H1 (cell line): Measurements from ENCODE around the gene LYPD3. TPM values are rescaled to one million over a fixed set of nuclear protein-coding genes. Genes with fewer than 3 reads are reported as not detected.

Source experiments
- CTCF ChIA-PET: fragments of 300-600 bp; sonication (Branson Sonifier 250); formaldehyde crosslinking; loops from one replicate; lab custom pipeline; 2021; ENCODE audit not compliant: partially characterized antibody; lab: Charles Lee
- POLR2A ChIA-PET: fragments of 300-600 bp; sonication (Branson Sonifier 250); formaldehyde crosslinking; loops from one replicate; lab custom pipeline; 2021; ENCODE audit warnings: inconsistent platforms; ENCODE audit not compliant: partially characterized antibody; lab: Charles Lee
- DNase-seq, 2 experiments: peaks; one replicate each; pipeline versions ENCODE4 v3.0.0 to v3.0.0-alpha.2; 2010 to 2022; ENCODE audit warnings: low spot score in 2 of 2, low read depth in 1 of 2, mixed read lengths in 1 of 2
- FAIRE-seq: peaks from 2 replicates; lab custom pipeline; 2011; peaks lifted over from hg19 to GRCh38; lab: Jason Lieb, UNC
- H2AFZ ChIP-seq: 2 replicates; pipeline ENCODE4 v1.8.1; 2012; ENCODE audit warnings: low read length, inconsistent platforms
- H2AK5ac ChIP-seq: 2 replicates; pipeline ENCODE4 v1.6.1; 2013; ENCODE audit warnings: low read depth, low read length
- H2BK120ac ChIP-seq: replicated peaks from 2 replicates; pipeline ENCODE3; 2013; ENCODE audit warnings: low read depth, low read length, inconsistent platforms
- H2BK12ac ChIP-seq: 2 replicates; pipeline ENCODE4 v1.6.1; 2013; ENCODE audit warnings: low read depth, low read length
- H2BK15ac ChIP-seq: 2 replicates; pipeline ENCODE4 v1.6.1; 2013; ENCODE audit warnings: low read length
- H2BK20ac ChIP-seq: 2 replicates; pipeline ENCODE4 v1.6.1; 2013; ENCODE audit warnings: low read length
- H2BK5ac ChIP-seq: 2 replicates; pipeline ENCODE4 v1.6.1; 2013; ENCODE audit warnings: low read depth, low read length
- H3K14ac ChIP-seq: 2 replicates; pipeline ENCODE4 v1.6.1; 2013; ENCODE audit warnings: inconsistent platforms; ENCODE audit not compliant: insufficient read length
- H3K18ac ChIP-seq: 2 replicates; pipeline ENCODE4 v1.6.1; 2013; ENCODE audit warnings: low read length; ENCODE audit errors: extremely low read depth
- H3K23ac ChIP-seq: 2 replicates; pipeline ENCODE4 v1.6.1; 2013; ENCODE audit warnings: inconsistent platforms; ENCODE audit not compliant: insufficient read length
- H3K23me2 ChIP-seq: 2 replicates; pipeline ENCODE4 v1.6.1; 2013; ENCODE audit warnings: low read depth, low read length
- H3K27ac ChIP-seq: 2 replicates; pipeline ENCODE4 v1.6.1; 2011; ENCODE audit warnings: low read depth, low read length, inconsistent platforms
- H3K27me3 ChIP-seq, 4 experiments: replicated peaks in 1 of 4; 1 replicate in 1 of 4; 2 replicates in 3 of 4; pipeline versions ENCODE4 v1.6.1 to v1.8.1; 2011 to 2013; ENCODE audit warnings: low read length in 3 of 4, mild to moderate bottlenecking in 3 of 4, inconsistent platforms in 2 of 4, mixed read lengths in 2 of 4, moderate library complexity in 1 of 4; ENCODE audit not compliant: control insufficient read depth in 3 of 4, insufficient read depth in 3 of 4; ENCODE audit errors: extremely low read depth in 1 of 4
- H3K36me3 ChIP-seq, 4 experiments: 2 replicates each; pipeline versions ENCODE4 v1.6.1 to v1.8.1; 2011 to 2013; ENCODE audit warnings: mild to moderate bottlenecking in 4 of 4, low read length in 3 of 4, moderate library complexity in 2 of 4, control low read depth in 1 of 4, inconsistent platforms in 1 of 4; ENCODE audit not compliant: insufficient read depth in 4 of 4, control insufficient read depth in 2 of 4
- H3K4ac ChIP-seq: replicated peaks from 2 replicates; pipeline ENCODE3; 2013; ENCODE audit warnings: low read length, low read depth, mixed read lengths, inconsistent platforms; ENCODE audit not compliant: insufficient read length
- H3K4me1 ChIP-seq, 4 experiments: replicated peaks in 1 of 4; 1 replicate in 1 of 4; 2 replicates in 3 of 4; pipeline versions ENCODE4 v1.6.1 to v1.8.1; 2011 to 2013; ENCODE audit warnings: low read length in 3 of 4, inconsistent platforms in 2 of 4, mixed read lengths in 1 of 4; ENCODE audit not compliant: insufficient read depth in 4 of 4, control insufficient read depth in 3 of 4
- H3K4me2 ChIP-seq, 2 experiments: 2 replicates each; pipeline versions ENCODE4 v1.6.1 to v1.8.1; 2011 to 2013; ENCODE audit warnings: low read depth in 2 of 2, low read length in 2 of 2, control low read depth in 1 of 2, inconsistent platforms in 1 of 2, mild to moderate bottlenecking in 1 of 2; ENCODE audit not compliant: insufficient read depth in 1 of 2
- H3K4me3 ChIP-seq, 4 experiments: fragments of 200-600, 300-600 bp in 1 of 4; sonication (generic), shearing (Covaris generic), sonication (Bioruptor Twin) in 1 of 4; 2 replicates each; pipeline versions ENCODE4 v1.5.1 to v1.8.1; 2011 to 2016; ENCODE audit warnings: low read length in 4 of 4, low read depth in 3 of 4, control low read depth in 2 of 4, inconsistent platforms in 2 of 4, mild to moderate bottlenecking in 2 of 4, mixed read lengths in 1 of 4, moderate library complexity in 1 of 4; ENCODE audit not compliant: insufficient read depth in 2 of 4; ENCODE audit errors: extremely low read depth in 1 of 4
- H3K56ac ChIP-seq: replicated peaks from 2 replicates; pipeline ENCODE3; 2013; ENCODE audit warnings: low read depth, mild to moderate bottlenecking, mixed read lengths, low read length, inconsistent platforms; ENCODE audit not compliant: insufficient read length
- H3K79me1 ChIP-seq: 2 replicates; pipeline ENCODE4 v1.6.1; 2013; ENCODE audit warnings: low read depth, low read length, control low read depth
- H3K79me2 ChIP-seq, 2 experiments: 2 replicates each; pipeline versions ENCODE4 v1.6.1 to v1.8.1; 2012 to 2013; ENCODE audit warnings: low read length in 2 of 2, mild to moderate bottlenecking in 2 of 2, inconsistent platforms in 1 of 2; ENCODE audit not compliant: insufficient read depth in 2 of 2, control insufficient read depth in 1 of 2
- H3K9ac ChIP-seq, 4 experiments: replicated peaks in 1 of 4; 1 replicate in 1 of 4; 2 replicates in 3 of 4; pipeline versions ENCODE4 v1.6.1 to v1.8.1; 2011 to 2013; ENCODE audit warnings: low read depth in 3 of 4, low read length in 3 of 4, control low read depth in 2 of 4, mild to moderate bottlenecking in 2 of 4, moderate library complexity in 2 of 4, inconsistent platforms in 1 of 4; ENCODE audit errors: extremely low read depth in 1 of 4
- H3K9me3 ChIP-seq, 2 experiments: 2 replicates each; pipeline versions ENCODE4 v1.6.1 to v1.8.1; 2012 to 2013; ENCODE audit warnings: mild to moderate bottlenecking in 2 of 2, moderate library complexity in 2 of 2, control low read depth in 1 of 2, inconsistent platforms in 1 of 2, low read depth in 1 of 2, low read length in 1 of 2, mixed read lengths in 1 of 2; ENCODE audit not compliant: insufficient read depth in 2 of 2
- H4K20me1 ChIP-seq, 2 experiments: replicated peaks in 1 of 2; 2 replicates each; pipeline versions ENCODE3 to v1.8.1; 2011 to 2013; ENCODE audit warnings: inconsistent platforms in 2 of 2, low read length in 2 of 2, mild to moderate bottlenecking in 1 of 2; ENCODE audit not compliant: insufficient read depth in 2 of 2, control insufficient read depth in 1 of 2
- H4K5ac ChIP-seq: 2 replicates; pipeline ENCODE4 v1.6.1; 2013; ENCODE audit warnings: low read length, low read depth, mixed read lengths, inconsistent platforms; ENCODE audit not compliant: insufficient read length
- H4K8ac ChIP-seq: 2 replicates; pipeline ENCODE4 v1.8.0; 2013; ENCODE audit warnings: mild to moderate bottlenecking, moderate library complexity, low read length, inconsistent platforms; ENCODE audit not compliant: insufficient read depth; ENCODE audit errors: extremely low read depth
- H4K91ac ChIP-seq: replicated peaks from 2 replicates; pipeline ENCODE3; 2013; ENCODE audit warnings: low read length, mixed read lengths, inconsistent platforms; ENCODE audit not compliant: insufficient read length
- CEBPB ChIP-seq: IDR thresholded peaks from 2 replicates; pipeline ENCODE4 v1.6.1; 2012; ENCODE audit warnings: low read depth, low read length
- MAX ChIP-seq: IDR thresholded peaks from 2 replicates; pipeline ENCODE4 v1.6.1; 2012; ENCODE audit warnings: inconsistent platforms
- WGBS, 2 experiments: shearing (Covaris generic) in 1 of 2; methylation state at CpG; one replicate each; pipeline versions ENCODE4 v1.1.6 to v1.1.7; 2013 to 2015; ENCODE audit warnings: low lambda C conversion rate in 2 of 2, mixed read lengths in 2 of 2, inconsistent platforms in 1 of 2, low coverage in 1 of 2, missing lambda C conversion rate in 1 of 2; ENCODE audit not compliant: insufficient replicate concordance in 2 of 2, insufficient coverage in 1 of 2, insufficient read length in 1 of 2; ENCODE audit errors: extremely low coverage in 1 of 2, missing lambda C conversion rate in 1 of 2; 5-methylcytosine and 5-hydroxymethylcytosine counted together
- polyA plus RNA-seq, 7 experiments: library from polyadenylated mRNA; depleted of rRNA in 3 of 7; stranded (reverse) in 5 of 7; unstranded in 2 of 7; fragments of >200 nt in 5 of 7; fragments of 200-250 nt in 2 of 7; gene quantifications; 1 replicate in 5 of 7; 2 replicates in 1 of 7; 4 replicates in 1 of 7; pipeline versions ENCODE4 v1.2.1 to v1.2.3, GENCODE V29; 2011 to 2013; ENCODE audit warnings: missing spikeins in 2 of 7, mixed read lengths in 2 of 7
- total RNA-seq: library from RNA; stranded (reverse); fragmentation: NEBNext Ultra II Directional; extraction: Animal tissue kit (Norgen Biotek cat#: 25700); gene quantifications from 2 replicates; pipeline ENCODE4 v1.2.1, GENCODE V29; 2021

LYPD3 gene
- total and polyA plus RNA-seq, 2 of the 8 experiments (the other 6 are each of a cell fraction or from before 2014, with no cell fraction given) = 4.1 to 16.4 TPM

- Histone ChIP-seq H3K23ac (no peak overlapping the region), H3K36me3 (no peaks in the 10 kb centered on the region), H4K91ac (no peak overlapping the region), H3K18ac (no peak overlapping the region), H3K56ac (no peak overlapping the region), H3K4me3 (no peak overlapping the region), H3K9ac (no peak overlapping the region), H4K5ac (no peak overlapping the region), H2BK120ac (no peak overlapping the region), H2BK20ac (no peak overlapping the region), H3K23me2 (no peaks in the 10 kb centered on the region), H3K79me1 (no peaks in the 10 kb centered on the region), H4K20me1 (no peaks in the 10 kb centered on the region), H3K4me1 (no peaks in the 10 kb centered on the region; a peak in 1 of 7 replicates), H3K4ac (no peak overlapping the region), H2BK5ac (no peak overlapping the region), H2AFZ (no peak overlapping the region), H2BK12ac (peak overlapping the region; percentile 27; the same call in 1 of the 2 replicates), H3K79me2 (no peaks in the 10 kb centered on the region), H3K27ac (no peak overlapping the region), H3K27me3 (no peaks in the 10 kb centered on the region), H3K14ac (no peak overlapping the region), H3K9me3 (no peaks in the 10 kb centered on the region), H2AK5ac (no peak overlapping the region), H2BK15ac (no peak overlapping the region), H4K8ac (no peak overlapping the region), H3K4me2 (no peak overlapping the region)
- DNase-seq (no peak), FAIRE-seq (no peak)
- ChIA-PET CTCF (interaction anchor here (0.6 to 1.7 kb wide), 4 partner anchors 90 to 1255 kb away, joined by 3 to 6 read pairs (median 4); no protein-coding TSS in a partner anchor), POLR2A (no interaction called here)
- 83% methylated on average over 7 of the region's 7 CpGs; no CpG with 5 or more reads in 1 of the 2 experiments for WGBS, 2 experiments
- TF ChIP-seq CEBPB = no peak
- no peak for TF ChIP-seq MAX
Observed at GRCh38 chr19:43429395-43429794, 36.0 kb downstream of the LYPD3 start.
